Neutrophil (primary cell): ENCODE measurements around the gene ATP8B4.

Experiments used
- H3K27ac ChIP-seq: fragments of 200-600 bp; sonication (generic); 2 replicates; pipeline ENCODE4 v1.5.1; 2016; ENCODE audit warnings: mild to moderate bottlenecking, moderate library complexity
- H3K27me3 ChIP-seq: fragments of 200-600 bp; sonication (generic); 2 replicates; pipeline ENCODE4 v1.6.0; 2016; ENCODE audit warnings: mild to moderate bottlenecking
- H3K36me3 ChIP-seq: fragments of 200-600 bp; sonication (generic); 2 replicates; pipeline ENCODE4 v1.5.1; 2017
- H3K4me1 ChIP-seq, 2 experiments: fragments of 200-600 bp in 1 of 2; sonication (generic) in 1 of 2; 1 replicate in 1 of 2; 2 replicates in 1 of 2; pipeline versions ENCODE4 v1.5.1 to v1.6.1; 2013 to 2016; ENCODE audit warnings: low read depth in 1 of 2, low read length in 1 of 2, mild to moderate bottlenecking in 1 of 2, moderate library complexity in 1 of 2; ENCODE audit not compliant: control insufficient read depth in 1 of 2, insufficient read depth in 1 of 2
- H3K4me3 ChIP-seq, 2 experiments: fragments of 200-600 bp in 1 of 2; sonication (generic) in 1 of 2; 1 replicate in 1 of 2; 2 replicates in 1 of 2; pipeline ENCODE4 v1.5.1; 2013 to 2016; ENCODE audit warnings: low read depth in 1 of 2, low read length in 1 of 2, mild to moderate bottlenecking in 1 of 2, moderate library complexity in 1 of 2
- H3K9me3 ChIP-seq: fragments of 200-600 bp; sonication (generic); 2 replicates; pipeline ENCODE4 v1.5.1; 2016
- CTCF ChIP-seq: fragments of 200-600 bp; sonication (generic); IDR thresholded peaks from 2 replicates; pipeline ENCODE4 v1.5.1; 2016; ENCODE audit warnings: antibody characterized with exemption

ATP8B4 gene

GRCh38 chr15:50110285-50110684, 8.7 kb downstream of the ATP8B4 start:
- H3K27ac ChIP-seq, result peak overlapping the region; percentile 92
- H3K4me1 ChIP-seq, result peaks cover 99 to 100% of the 10 kb centered on the region in 2 experiments
- no peaks in the 10 kb centered on the region for H3K36me3 ChIP-seq
- H3K9me3 ChIP-seq, result no peaks in the 10 kb centered on the region
- no peaks in the 10 kb centered on the region for H3K27me3 ChIP-seq
- peak overlapping the region; percentile 7 to 35 for H3K4me3 ChIP-seq
- TF ChIP-seq CTCF, result no peak

- Histone ChIP-seq H3K9me3 (no peaks in the 10 kb centered on the region), H3K4me1 (peaks cover 91 to 99% of the 10 kb centered on the region in 2 experiments), H3K36me3 (no peaks in the 10 kb centered on the region), H3K27me3 (no peaks in the 10 kb centered on the region), H3K4me3 (peak overlapping the region; percentile 51 to 56), H3K27ac (peak overlapping the region; percentile 92)
- no peak for TF ChIP-seq CTCF
These were observed 9.7 kb downstream of the ATP8B4 start for GRCh38 chr15:50109076-50109987.

- H3K27me3 ChIP-seq, result no peaks in the 10 kb centered on the region
- H3K27ac ChIP-seq, result peak overlapping the region; percentile 92
- no peak for TF ChIP-seq CTCF
- H3K36me3 ChIP-seq, result no peaks in the 10 kb centered on the region
- peak overlapping the region; percentile 51 to 56 for H3K4me3 ChIP-seq
- H3K4me1 ChIP-seq, result peaks cover 88 to 93% of the 10 kb centered on the region in 2 experiments
- H3K9me3 ChIP-seq, result no peaks in the 10 kb centered on the region
These were observed 10.6 kb downstream of the ATP8B4 start for GRCh38 chr15:50108461-50108860.

GRCh38 chr15:50107591-50108408, 11.2 kb downstream of the ATP8B4 start:
- Histone ChIP-seq H3K4me1 (peaks cover 88 to 91% of the 10 kb centered on the region in 2 experiments), H3K4me3 (peak overlapping the region; percentile 51 to 56), H3K27me3 (no peaks in the 10 kb centered on the region), H3K27ac (peak overlapping the region; percentile 92), H3K9me3 (no peaks in the 10 kb centered on the region), H3K36me3 (no peaks in the 10 kb centered on the region)
- peak; percentile 25 for TF ChIP-seq CTCF

- TF ChIP-seq CTCF, result no peak
- peaks cover 85% of the 10 kb centered on the region in 2 experiments for H3K4me1 ChIP-seq
These were observed 11.9 kb downstream of the ATP8B4 start for GRCh38 chr15:50107157-50107556.

More at GRCh38 chr15:50107157-50107556, 11.9 kb downstream of the ATP8B4 start:
- peak overlapping the region; percentile 51 to 56 for H3K4me3 ChIP-seq
- peak overlapping the region; percentile 92 for H3K27ac ChIP-seq
- H3K9me3 ChIP-seq, result no peaks in the 10 kb centered on the region
- no peaks in the 10 kb centered on the region for H3K36me3 ChIP-seq
- no peaks in the 10 kb centered on the region for H3K27me3 ChIP-seq
